Right atrium auricular region (tissue), 2 donors: ENCODE results near the gene THSD7A. TPM values are rescaled to one million over a fixed set of nuclear protein-coding genes. Genes with fewer than 3 reads are reported as not detected.

Experiments used
- DNase-seq: peaks from one replicate; pipeline ENCODE4 v3.0.0-alpha.2; 2019; ENCODE audit warnings: low spot score
- H3K27ac ChIP-seq, 2 donors: fragments of 200-600 bp; sonication (generic); 1 replicate in 1 of 2; 2 replicates in 1 of 2; pipeline ENCODE4 v1.5.1; 2016 to 2019
- H3K27me3 ChIP-seq, 2 donors: fragments of 200-600 bp; sonication (generic); one replicate each; pipeline versions ENCODE4 v1.5.1 to v1.6.0; 2017 to 2019
- H3K36me3 ChIP-seq: fragments of 200-600 bp; sonication (generic); one replicate; pipeline ENCODE4 v1.5.1; 2016
- H3K4me1 ChIP-seq, 2 donors: fragments of 200-600 bp; sonication (generic); one replicate each; pipeline versions ENCODE4 v1.5.1 to v1.6.0; 2017 to 2019
- H3K4me3 ChIP-seq, 2 donors: fragments of 200-600 bp; sonication (generic); 1 replicate in 1 of 2; 2 replicates in 1 of 2; pipeline ENCODE4 v1.5.1; 2017 to 2019; ENCODE audit warnings: mild to moderate bottlenecking in 1 of 2, moderate library complexity in 1 of 2
- H3K9me3 ChIP-seq, 2 donors: fragments of 200-600 bp; sonication (generic); one replicate each; pipeline ENCODE4 v1.5.1; 2019
- CTCF ChIP-seq, 2 donors: fragments of 200-600 bp; sonication (generic); IDR thresholded peaks; one replicate each; pipeline ENCODE4 v1.5.1; 2019; ENCODE audit warnings: antibody characterized with exemption in 2 of 2
- total RNA-seq, 2 donors: library from RNA; depleted of rRNA; stranded (reverse); fragments of >200 nt; gene quantifications; one replicate each; pipeline ENCODE4 v1.1.0, GENCODE V29; 2016

The THSD7A gene
- total RNA-seq, 2 donors from 2014 or later = 0.85 to 2.9 TPM

- H3K27ac ChIP-seq = no peak overlapping the region
- no peaks in the 10 kb centered on the region for H3K27me3 ChIP-seq
- peaks cover 0 to 14% of the 10 kb centered on the region in 2 donors for H3K9me3 ChIP-seq
- no peak overlapping the region for H3K4me3 ChIP-seq
- DNase-seq = no peak
- no peaks in the 10 kb centered on the region for H3K36me3 ChIP-seq
- TF ChIP-seq CTCF (IDR thresholded peaks at IDR 0.05) = no peak
- H3K4me1 ChIP-seq = no peaks in the 10 kb centered on the region
These were observed 325.6 kb downstream of the THSD7A start for GRCh38 chr7:11506417-11506816.

- Histone ChIP-seq H3K27ac (no peak overlapping the region), H3K36me3 (no peaks in the 10 kb centered on the region), H3K9me3 (peaks cover 0 to 23% of the 10 kb centered on the region in 2 donors), H3K4me1 (no peaks in the 10 kb centered on the region), H3K4me3 (no peak overlapping the region), H3K27me3 (no peaks in the 10 kb centered on the region)
- no peak for TF ChIP-seq CTCF (IDR thresholded peaks at IDR 0.05)
- DNase-seq = no peak
These were observed 326.5 kb downstream of the THSD7A start for GRCh38 chr7:11505471-11505985.

- no peaks in the 10 kb centered on the region for H3K9me3 ChIP-seq
- H3K36me3 ChIP-seq = no peaks in the 10 kb centered on the region
- no peak overlapping the region for H3K27ac ChIP-seq
- no peak for TF ChIP-seq CTCF (IDR thresholded peaks at IDR 0.05)
- no peak for DNase-seq
- no peak overlapping the region for H3K4me3 ChIP-seq
- no peaks in the 10 kb centered on the region for H3K4me1 ChIP-seq
- H3K27me3 ChIP-seq = no peaks in the 10 kb centered on the region
These were observed 339.7 kb downstream of the THSD7A start for GRCh38 chr7:11492307-11492706.

- no peaks in the 10 kb centered on the region for H3K36me3 ChIP-seq
- H3K27ac ChIP-seq = no peak overlapping the region
- no peaks in the 10 kb centered on the region for H3K27me3 ChIP-seq
- no peaks in the 10 kb centered on the region for H3K9me3 ChIP-seq
- H3K4me1 ChIP-seq = no peaks in the 10 kb centered on the region
- no peak for DNase-seq
- no peak overlapping the region for H3K4me3 ChIP-seq
- TF ChIP-seq CTCF (IDR thresholded peaks at IDR 0.05) = no peak
These were observed 340.2 kb downstream of the THSD7A start for GRCh38 chr7:11491811-11492210.

GRCh38 chr7:11489280-11489679 lies 342.7 kb downstream of the THSD7A start:
- DNase-seq = no peak
- no peaks in the 10 kb centered on the region for H3K36me3 ChIP-seq
- H3K27ac ChIP-seq = no peak overlapping the region
- no peaks in the 10 kb centered on the region for H3K27me3 ChIP-seq
- H3K4me1 ChIP-seq = no peaks in the 10 kb centered on the region
- no peaks in the 10 kb centered on the region for H3K9me3 ChIP-seq
- H3K4me3 ChIP-seq = no peak overlapping the region
- no peak for TF ChIP-seq CTCF (IDR thresholded peaks at IDR 0.05)

GRCh38 chr7:11486271-11486670 lies 345.7 kb downstream of the THSD7A start:
- TF ChIP-seq CTCF (IDR thresholded peaks at IDR 0.05) = no peak
- DNase-seq = no peak
- no peaks in the 10 kb centered on the region for H3K9me3 ChIP-seq
- no peak overlapping the region for H3K4me3 ChIP-seq
- H3K4me1 ChIP-seq = no peaks in the 10 kb centered on the region
- H3K27me3 ChIP-seq = no peaks in the 10 kb centered on the region
- H3K36me3 ChIP-seq = no peaks in the 10 kb centered on the region
- H3K27ac ChIP-seq = no peak overlapping the region
